Cardiac muscle cell (in vitro differentiated cells and primary cell): Measurements from ENCODE around the gene NAV2. TPM values are rescaled to one million over a fixed set of nuclear protein-coding genes. Genes with fewer than 3 reads are reported as not detected.

Experiments
- DNase-seq, 2 donors: peaks; one replicate each; pipeline versions ENCODE4 v3.0.0 to v3.0.0-alpha.2; 2010 to 2017; ENCODE audit warnings: low read depth in 1 of 2, low spot score in 1 of 2
- H3K27ac ChIP-seq: fragments of 200-600 bp; sonication (generic); 2 replicates; pipeline ENCODE4 v1.5.1; 2016
- H3K27me3 ChIP-seq: fragments of 200-600 bp; sonication (generic); 2 replicates; pipeline ENCODE4 v1.6.0; 2016; ENCODE audit warnings: control low read depth
- H3K36me3 ChIP-seq: fragments of 200-600 bp; sonication (generic); 2 replicates; pipeline ENCODE4 v1.5.1; 2016; ENCODE audit warnings: control low read depth
- H3K4me1 ChIP-seq: fragments of 200-600 bp; sonication (generic); 2 replicates; pipeline ENCODE4 v1.8.1; 2017; ENCODE audit warnings: low read depth, mild to moderate bottlenecking, mixed run types
- H3K4me3 ChIP-seq: fragments of 200-600 bp; sonication (generic); 2 replicates; pipeline ENCODE4 v1.5.1; 2016; ENCODE audit warnings: mild to moderate bottlenecking
- H3K9me3 ChIP-seq: fragments of 200-600 bp; sonication (generic); 2 replicates; pipeline ENCODE4 v1.5.1; 2017; ENCODE audit warnings: low read depth, mild to moderate bottlenecking, control low read depth
- polyA plus RNA-seq: library from polyadenylated mRNA; unstranded; fragments of >200 nt; fragmentation: Nextera tagmentation; extraction: Ambion mirVana; gene quantifications from 2 replicates; pipeline ENCODE4 v1.2.1, GENCODE V29; 2016
- total RNA-seq: library from RNA; depleted of rRNA; stranded (reverse); fragments of >200 nt; gene quantifications from 2 replicates; pipeline ENCODE4 v1.2.3, GENCODE V29; 2016
- TF ChIP-seq, protein P1 (sequence below): IDR thresholded peaks from 2 replicates; pipeline ENCODE4 v1.5.1; 2012; ENCODE audit warnings: low read depth, mild to moderate bottlenecking, low read length

The NAV2 gene
- total and polyA plus RNA-seq, 2 experiments from 2014 or later = 113 to 164 TPM

DNA sequence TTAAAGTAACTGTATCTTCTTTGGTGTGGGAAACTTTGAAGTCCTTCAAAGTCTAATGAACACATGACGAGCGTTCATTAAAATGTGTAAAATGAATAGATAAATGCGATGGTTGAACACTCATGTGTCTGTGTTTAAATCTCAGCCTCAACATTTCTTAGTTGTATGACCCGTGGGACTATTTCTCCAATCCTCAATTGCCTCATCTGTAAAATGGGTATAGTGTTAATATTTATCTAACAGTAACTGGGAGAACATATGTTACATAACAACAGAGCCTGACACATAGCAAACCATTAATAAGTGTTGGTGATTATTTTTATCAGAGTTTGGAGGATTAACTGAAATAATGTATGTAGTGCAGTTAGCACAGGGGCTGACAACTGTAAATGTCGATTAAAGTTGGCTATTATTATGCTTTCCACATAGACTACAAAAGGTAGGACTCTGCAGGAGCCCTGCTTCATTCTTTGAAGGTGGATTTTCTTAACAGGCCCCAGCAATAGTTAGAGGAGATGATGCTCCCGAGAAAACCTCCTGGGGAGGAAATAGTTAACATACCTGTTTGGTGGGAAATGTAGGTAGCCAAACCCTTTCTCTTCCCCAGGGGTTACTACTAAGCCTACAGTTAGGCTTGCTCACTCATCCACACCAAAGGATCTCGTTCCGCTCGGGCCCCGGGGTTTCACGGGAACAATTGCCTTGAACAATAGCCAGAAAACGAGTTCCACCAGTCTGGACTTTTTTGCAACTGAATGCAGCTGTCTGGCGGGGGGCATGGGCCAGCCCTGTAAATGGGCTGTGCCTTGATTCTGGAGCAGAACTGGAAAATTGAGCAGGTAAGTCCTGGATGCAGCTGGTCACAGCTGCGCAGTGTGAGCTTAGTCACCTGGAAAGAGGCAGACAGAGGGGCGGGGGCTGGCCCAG, 314.3 kb downstream of the NAV2 start:
- no peak for DNase-seq
- H3K4me1 ChIP-seq = peaks cover 62% of the 10 kb centered on the region

DNA sequence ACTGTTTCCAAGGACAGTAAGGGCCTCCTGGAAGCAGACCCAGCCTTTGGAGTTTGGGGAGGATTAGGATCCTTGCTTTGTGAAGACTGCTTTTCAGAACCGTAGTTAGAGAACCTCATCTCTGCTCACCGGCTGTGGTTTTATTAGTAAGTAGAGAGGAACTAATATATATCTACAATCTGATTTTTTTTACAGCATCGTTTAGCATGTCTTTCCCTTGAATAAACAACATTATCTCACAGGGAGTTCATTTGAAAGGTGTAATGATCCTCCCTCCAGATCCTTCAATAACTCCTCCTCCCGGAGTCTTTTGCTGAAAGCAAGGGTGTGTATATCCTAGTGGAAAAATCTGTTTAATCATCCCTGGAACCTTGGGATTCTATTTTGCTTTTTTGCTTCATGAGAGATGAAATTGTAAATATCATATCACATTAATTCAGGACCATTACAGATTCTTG, 314.9 kb downstream of the NAV2 start:
- H3K9me3 ChIP-seq = no peaks in the 10 kb centered on the region
- peak overlapping the region; percentile 25 for H3K4me3 ChIP-seq
- no peaks in the 10 kb centered on the region for H3K36me3 ChIP-seq
- peak overlapping the region; percentile 45 for H3K27ac ChIP-seq
- no peak for DNase-seq
- TF ChIP-seq, protein P1, sequence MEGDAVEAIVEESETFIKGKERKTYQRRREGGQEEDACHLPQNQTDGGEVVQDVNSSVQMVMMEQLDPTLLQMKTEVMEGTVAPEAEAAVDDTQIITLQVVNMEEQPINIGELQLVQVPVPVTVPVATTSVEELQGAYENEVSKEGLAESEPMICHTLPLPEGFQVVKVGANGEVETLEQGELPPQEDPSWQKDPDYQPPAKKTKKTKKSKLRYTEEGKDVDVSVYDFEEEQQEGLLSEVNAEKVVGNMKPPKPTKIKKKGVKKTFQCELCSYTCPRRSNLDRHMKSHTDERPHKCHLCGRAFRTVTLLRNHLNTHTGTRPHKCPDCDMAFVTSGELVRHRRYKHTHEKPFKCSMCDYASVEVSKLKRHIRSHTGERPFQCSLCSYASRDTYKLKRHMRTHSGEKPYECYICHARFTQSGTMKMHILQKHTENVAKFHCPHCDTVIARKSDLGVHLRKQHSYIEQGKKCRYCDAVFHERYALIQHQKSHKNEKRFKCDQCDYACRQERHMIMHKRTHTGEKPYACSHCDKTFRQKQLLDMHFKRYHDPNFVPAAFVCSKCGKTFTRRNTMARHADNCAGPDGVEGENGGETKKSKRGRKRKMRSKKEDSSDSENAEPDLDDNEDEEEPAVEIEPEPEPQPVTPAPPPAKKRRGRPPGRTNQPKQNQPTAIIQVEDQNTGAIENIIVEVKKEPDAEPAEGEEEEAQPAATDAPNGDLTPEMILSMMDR = no peak
- H3K4me1 ChIP-seq = peaks cover 64% of the 10 kb centered on the region
- H3K27me3 ChIP-seq = no peaks in the 10 kb centered on the region

More for the DNA sequence above, 314.3 kb downstream of the NAV2 start:
- no peaks in the 10 kb centered on the region for H3K9me3 ChIP-seq
- H3K27me3 ChIP-seq = no peaks in the 10 kb centered on the region
- no peaks in the 10 kb centered on the region for H3K36me3 ChIP-seq
- TF ChIP-seq, protein P1 = no peak
- peak overlapping the region; percentile 45 for H3K27ac ChIP-seq
- H3K4me3 ChIP-seq = peak overlapping the region; percentile 52

DNA sequence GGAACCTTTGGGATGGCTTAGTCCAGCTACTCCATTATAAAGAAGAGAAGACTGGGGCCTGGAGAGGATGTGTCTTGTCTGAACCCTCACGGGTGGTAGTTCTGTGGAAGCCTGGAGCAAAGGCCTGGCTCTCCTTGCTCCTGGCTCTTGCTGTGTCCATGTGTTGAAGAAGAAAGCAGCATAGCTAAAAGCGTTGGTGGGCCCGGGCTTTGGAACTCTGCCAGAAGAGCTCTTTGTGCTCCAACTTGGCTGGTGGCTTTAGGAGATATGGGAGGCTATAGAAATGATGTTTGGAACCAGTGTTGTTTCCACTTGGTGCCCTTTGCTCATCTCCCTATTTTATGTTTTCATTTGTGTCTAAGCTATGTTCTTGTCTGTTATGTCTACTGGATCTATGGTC, 316.6 kb downstream of the NAV2 start:
- Histone ChIP-seq H3K4me3 (no peak overlapping the region), H3K9me3 (no peaks in the 10 kb centered on the region), H3K27me3 (no peaks in the 10 kb centered on the region), H3K4me1 (peaks cover 80% of the 10 kb centered on the region), H3K36me3 (no peaks in the 10 kb centered on the region), H3K27ac (peak overlapping the region; percentile 45)
- TF ChIP-seq, protein P1 = no peak
- DNase-seq = peak in 1 of 2 donors; percentile 57

DNA sequence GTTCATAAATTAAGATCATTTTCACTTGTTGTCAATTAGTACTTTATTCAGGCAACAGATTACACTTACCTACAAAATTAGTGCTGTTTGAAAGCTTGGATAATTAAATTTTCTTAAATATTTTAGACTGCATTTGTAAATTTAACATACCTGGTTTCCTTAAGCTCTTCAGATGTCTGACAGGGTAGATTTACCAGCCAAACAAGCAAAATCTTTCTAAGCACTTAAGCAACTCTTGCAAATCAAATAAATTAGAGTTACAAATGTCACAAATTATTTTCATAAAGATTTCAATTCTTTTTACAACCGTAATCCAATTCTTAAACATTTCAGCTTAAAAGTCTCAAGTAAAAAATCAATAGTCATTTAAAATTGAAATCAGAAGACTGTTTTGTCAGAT, 317.8 kb downstream of the NAV2 start:
- H3K27ac ChIP-seq = peak overlapping the region; percentile 67
- no peaks in the 10 kb centered on the region for H3K36me3 ChIP-seq
- TF ChIP-seq, protein P1 = no peak
- H3K27me3 ChIP-seq = no peaks in the 10 kb centered on the region
- H3K9me3 ChIP-seq = no peaks in the 10 kb centered on the region
- peaks cover 91% of the 10 kb centered on the region for H3K4me1 ChIP-seq
- DNase-seq = no peak
- H3K4me3 ChIP-seq = no peak overlapping the region

DNA sequence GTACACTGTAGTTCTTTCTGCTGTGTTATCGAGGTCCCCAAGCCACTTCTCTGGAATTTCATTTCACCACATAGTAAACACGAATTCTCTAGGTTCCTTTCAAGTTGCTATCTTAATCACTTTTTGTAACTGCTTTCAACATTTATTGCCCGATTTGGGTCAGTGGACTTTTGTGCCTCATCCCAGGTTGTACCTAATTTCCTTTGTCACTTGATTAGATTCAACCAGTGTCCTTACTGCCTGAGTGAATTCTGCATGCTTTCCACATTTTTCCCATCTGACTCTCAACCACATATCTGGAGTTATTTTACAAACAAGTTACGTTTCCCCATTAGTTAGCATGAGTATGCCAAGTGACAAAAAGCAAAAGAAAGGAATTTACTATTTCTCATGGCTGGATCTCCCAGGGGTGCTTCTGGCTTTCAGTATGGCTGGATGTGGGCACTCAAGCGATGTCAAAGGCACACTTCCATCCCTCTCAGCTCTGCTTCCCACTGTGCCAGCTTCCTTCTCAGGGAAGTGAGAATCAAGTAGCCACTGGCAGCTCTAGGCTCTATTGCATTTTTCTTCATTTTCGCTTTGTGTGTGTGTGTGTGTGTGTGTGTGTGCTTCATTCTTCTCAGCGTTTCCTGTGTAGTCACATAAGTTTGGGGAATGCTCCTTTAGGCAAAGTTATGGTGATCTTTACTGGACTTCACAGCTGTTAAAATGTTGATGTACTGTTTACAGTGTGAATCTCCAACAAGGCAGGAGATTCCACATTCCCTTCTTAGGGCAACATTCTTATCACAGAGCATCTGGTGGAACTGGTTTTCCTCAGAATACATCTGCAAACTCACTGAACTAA, 318.7 kb downstream of the NAV2 start:
- Histone ChIP-seq H3K4me1 (peaks cover 94% of the 10 kb centered on the region), H3K9me3 (no peaks in the 10 kb centered on the region), H3K27ac (peak overlapping the region; percentile 67), H3K36me3 (peaks cover 7% of the 10 kb centered on the region), H3K27me3 (no peaks in the 10 kb centered on the region), H3K4me3 (no peak overlapping the region)
- TF ChIP-seq, protein P1 = no peak
- DNase-seq = peak in 1 of 2 donors; percentile 72
